ENCODE measurements around the gene RPA3.

The RPA3 gene

GRCh38 chr7:7731732-7732131 is 13.3 kb upstream of the RPA3 start:
- DNase-seq, result no peak

- no peak for DNase-seq
Observed at GRCh38 chr7:7720750-7721621, 2.6 kb upstream of the RPA3 start.

GRCh38 chr7:7720193-7720592 is 1.8 kb upstream of the RPA3 start:
- DNase-seq, result no peak

- no peak for DNase-seq
Observed at GRCh38 chr7:7719236-7719635, 829 bp upstream of the RPA3 start.

- no peak for DNase-seq
Observed at GRCh38 chr7:7713730-7714129, 4.7 kb downstream of the RPA3 start.

GRCh38 chr7:7710469-7710868 is 7.9 kb downstream of the RPA3 start:
- no peak for DNase-seq

DNA sequence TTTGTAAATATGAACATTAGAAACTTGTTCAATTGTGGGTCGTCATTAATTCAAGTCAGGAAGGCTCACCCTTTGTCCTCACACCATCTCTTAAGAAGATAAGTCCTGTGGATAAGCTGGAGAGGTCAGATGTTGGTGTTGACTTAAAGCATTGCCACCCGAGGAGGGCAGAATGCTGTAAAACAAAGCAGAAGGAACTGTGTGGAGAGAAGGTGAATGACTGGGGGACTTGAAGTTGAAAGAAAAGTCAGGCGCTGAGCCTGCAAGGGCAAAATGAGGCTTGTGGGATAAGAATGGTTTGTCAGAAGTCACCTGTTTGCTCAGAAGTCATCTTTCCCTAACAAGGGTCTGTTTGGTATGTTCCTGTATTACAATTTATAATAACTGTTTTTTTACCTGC is 9.1 kb downstream of the RPA3 start:
- no peak for DNase-seq

DNA sequence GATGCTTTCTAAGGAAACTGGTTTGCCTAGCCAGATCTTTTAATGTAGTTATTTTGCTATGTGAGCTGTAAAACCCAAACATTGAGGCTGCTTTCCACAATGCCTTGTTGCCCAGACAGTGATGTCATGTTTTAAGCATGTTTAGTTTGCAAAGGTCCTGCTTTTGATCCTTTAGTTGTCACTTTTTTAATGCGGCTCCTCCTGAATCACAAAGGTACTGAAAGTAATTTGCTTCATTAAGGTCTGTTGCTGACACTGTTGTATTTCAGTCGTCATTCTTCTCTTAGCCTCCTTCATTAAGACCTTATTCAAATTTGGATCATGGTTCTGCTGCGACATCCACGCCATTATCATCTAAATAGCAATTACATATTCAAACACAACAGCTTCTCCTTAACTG is 10.6 kb downstream of the RPA3 start:
- no peak for DNase-seq

DNA sequence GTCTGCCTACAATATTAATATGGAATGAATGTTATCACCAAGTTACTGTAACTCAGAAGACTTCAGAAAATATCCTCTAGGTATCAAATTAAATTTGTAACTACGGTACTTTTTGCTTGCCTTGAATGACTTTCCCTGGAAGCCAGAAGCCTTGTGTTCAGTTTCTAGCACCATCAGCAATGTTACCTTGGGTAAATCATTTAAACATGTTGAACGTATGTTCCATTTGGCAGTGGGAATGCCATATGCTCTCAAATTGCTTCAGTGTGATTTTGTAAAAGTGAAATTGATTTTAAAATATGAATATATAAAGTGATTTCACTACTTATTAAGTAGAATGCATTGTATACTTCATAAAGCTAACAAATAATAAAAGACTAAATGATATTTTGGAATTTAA is 11.2 kb downstream of the RPA3 start:
- no peak for DNase-seq

GRCh38 chr7:7706556-7707172 is 11.7 kb downstream of the RPA3 start:
- DNase-seq, result no peak

- DNase-seq, result no peak
Observed at GRCh38 chr7:7706101-7706511, 12.3 kb downstream of the RPA3 start.

- no peak for DNase-seq
Observed at GRCh38 chr7:7705318-7705717, 13.1 kb downstream of the RPA3 start.

- DNase-seq, result no peak
Observed at GRCh38 chr7:7704867-7705266, 13.5 kb downstream of the RPA3 start.

GRCh38 chr7:7703427-7703826 is 15.0 kb downstream of the RPA3 start:
- no peak for DNase-seq

DNA sequence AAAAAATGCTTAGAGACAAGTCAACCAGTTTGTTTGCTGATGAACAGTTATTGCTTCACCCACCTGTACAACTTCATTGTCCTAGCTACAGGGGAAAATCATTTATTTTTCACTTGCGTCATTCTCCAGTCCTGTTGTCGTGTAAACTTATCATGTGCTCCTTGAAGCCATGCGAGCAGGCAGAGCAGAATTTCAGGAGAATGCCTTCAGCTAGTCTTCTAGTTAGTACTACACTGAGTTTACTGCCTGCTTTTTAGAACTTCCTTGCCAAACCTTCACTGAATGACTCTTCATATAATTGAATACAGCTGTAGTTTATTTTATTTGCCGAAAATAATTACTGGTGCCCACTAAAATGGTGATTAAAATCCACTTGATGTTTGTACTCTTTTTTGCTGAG is 15.6 kb downstream of the RPA3 start:
- no peak for DNase-seq

- DNase-seq, result no peak
Observed at GRCh38 chr7:7701527-7701926, 16.9 kb downstream of the RPA3 start.

DNA sequence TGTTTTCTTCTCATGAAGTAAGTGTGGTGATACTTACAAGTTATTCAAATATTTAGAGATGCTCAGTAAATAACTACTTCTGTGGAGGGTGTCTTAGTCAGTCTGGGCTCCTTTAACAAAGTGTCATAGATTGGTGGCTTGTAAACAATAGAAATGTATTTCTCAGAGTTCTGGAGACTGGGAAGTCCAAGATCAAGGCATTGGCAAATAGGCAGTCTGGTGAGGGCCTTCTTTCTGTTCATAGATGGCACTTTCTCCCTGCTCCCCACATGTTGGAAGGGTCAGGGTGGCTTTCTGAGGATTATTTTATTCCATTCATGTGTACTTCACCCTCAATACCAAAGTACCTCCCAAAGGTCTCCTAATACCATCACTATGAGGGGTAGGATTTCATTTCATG is 18.4 kb downstream of the RPA3 start:
- DNase-seq, result no peak

- DNase-seq, result no peak
Observed at GRCh38 chr7:7699380-7699779, 19.0 kb downstream of the RPA3 start.

- DNase-seq, result no peak
Observed at GRCh38 chr7:7698930-7699329, 19.5 kb downstream of the RPA3 start.

GRCh38 chr7:7696458-7697119 is 21.8 kb downstream of the RPA3 start:
- DNase-seq, result no peak

DNA sequence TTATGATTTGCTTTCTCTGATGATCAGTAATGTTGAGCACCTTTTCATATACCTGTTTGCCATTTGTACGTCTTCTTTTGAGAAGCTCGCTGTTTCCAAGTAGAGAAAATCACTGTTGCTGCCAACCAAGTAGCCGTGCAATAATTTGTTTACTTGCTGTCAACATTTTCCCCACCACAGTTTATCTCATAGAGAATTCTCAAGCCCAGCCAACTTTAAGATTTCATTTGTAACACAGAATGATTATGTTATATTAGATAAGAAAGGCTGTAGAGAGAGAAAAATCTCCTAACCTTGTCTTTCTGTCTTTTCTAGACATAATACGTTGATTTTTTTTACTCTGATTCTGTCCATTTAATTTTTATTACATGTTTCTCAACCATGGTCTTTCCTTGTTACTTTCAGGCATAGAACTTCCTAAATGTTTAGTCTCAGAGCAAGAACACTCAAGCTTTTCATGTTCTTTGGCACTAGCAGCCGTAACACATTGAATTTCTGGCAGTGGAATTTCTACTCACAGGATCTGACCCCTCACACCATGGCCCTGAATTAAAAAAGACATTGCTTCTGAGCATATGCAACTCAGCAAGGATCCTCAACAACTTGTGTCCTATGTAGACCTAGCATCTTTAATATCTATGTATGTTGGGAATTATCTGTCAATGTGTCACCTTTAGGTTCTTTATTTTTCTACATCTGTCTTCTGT is 23.1 kb downstream of the RPA3 start:
- DNase-seq, result no peak

- DNase-seq, result no peak
Observed at GRCh38 chr7:7694542-7694941, 23.9 kb downstream of the RPA3 start.

DNA sequence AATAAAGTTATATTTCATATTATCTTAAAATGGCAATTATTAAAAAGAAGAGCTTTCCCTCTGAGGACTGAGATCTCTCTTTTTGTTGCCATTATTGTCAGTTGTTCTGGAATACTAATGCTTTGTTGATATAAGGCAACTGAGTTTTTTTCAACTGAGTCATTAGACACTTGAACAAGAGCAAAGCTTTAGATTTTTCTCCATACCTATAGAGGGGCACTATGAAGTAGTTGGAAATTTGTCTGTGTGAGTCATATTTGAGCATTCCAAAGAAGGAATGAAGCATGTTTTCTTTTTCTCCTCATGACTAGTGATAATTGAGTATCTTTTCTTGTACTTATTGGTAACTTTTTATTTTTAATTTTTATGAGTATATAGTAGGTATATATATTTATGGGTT is 24.5 kb downstream of the RPA3 start:
- no peak for DNase-seq

DNA sequence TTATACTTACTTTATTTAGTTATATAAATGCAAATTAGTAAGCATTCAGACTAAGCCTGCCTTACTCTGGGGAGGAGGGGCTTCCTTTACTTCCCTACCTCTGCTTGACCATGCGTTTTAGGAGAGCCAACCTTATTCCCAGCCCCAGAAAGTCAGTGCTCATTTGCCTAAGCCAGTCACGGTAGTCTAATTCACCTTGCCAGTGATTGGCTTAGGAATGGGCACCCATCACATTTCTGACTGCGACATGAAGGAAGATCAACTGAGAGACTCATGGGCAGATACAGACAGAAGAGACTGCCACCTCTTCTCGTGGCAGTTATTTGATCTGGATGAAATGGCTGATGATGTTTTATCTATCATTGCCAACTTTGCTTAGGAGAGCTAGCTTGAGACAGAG is 29.5 kb downstream of the RPA3 start:
- no peak for DNase-seq

Data from activated effector memory CD4-positive, alpha-beta T cell treated with anti-CD3 and anti-CD28 coated beads, Interleukin-2, amount 50 U/mL, for 16 hours (primary cell).